HG03354 (cell line): ENCODE data around the gene EEF1A2.
A peak's percentile ranks its signal among the peaks of the same experiment; 100 is the strongest.

Experiments
- ATAC-seq: cut with Tn5 transposase; IDR thresholded peaks from one replicate; pipeline ENCODE4 v1.9.1; 2021; ENCODE audit warnings: mild to moderate bottlenecking; ENCODE audit not compliant: unreplicated experiment, poor library complexity, severe bottlenecking

EEF1A2 gene

GRCh38 chr20:63537525-63538203, 38.8 kb upstream of the EEF1A2 start:
- peak; percentile 84 for ATAC-seq

DNA sequence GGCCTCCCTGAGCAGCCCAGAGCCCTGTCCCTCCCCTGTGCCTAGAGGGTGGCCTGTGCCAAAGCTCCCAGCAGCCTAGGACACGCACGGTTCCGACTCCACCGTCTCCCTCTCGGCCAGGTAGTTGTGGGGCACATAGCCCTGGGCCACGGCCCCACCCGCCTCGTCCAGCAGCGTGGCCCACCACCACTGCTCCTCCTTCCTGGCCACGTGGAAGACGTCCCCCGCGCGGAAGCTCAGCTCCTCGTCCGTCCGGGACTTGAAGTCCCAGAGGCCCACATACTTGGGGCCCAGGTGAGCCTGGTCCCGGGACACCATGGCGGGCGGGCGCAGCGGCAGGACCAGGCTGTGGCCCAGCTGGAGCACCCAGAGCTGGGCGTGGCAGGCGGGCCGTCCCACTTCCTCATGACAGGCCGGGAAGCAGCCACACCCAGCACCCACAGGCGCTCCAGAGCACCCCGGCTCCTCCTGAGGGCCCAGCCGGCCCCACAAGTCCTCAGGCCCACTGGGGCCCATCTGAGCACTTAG, 38.2 kb upstream of the EEF1A2 start, which contains the start of gene PTK6:
TSS of gene PTK6 (minus strand) at position 380 of the 528 bp plus-strand sequence. CDS start at position 318, 62 bp downstream.
- peak; percentile 8 for ATAC-seq

- ATAC-seq, result no peak
These were observed 37.5 kb upstream of the EEF1A2 start for GRCh38 chr20:63536241-63536977.

GRCh38 chr20:63534831-63535651, 36.2 kb upstream of the EEF1A2 start:
- ATAC-seq, result no peak

- ATAC-seq, result no peak
These were observed 35.5 kb upstream of the EEF1A2 start for GRCh38 chr20:63534427-63534830.

DNA sequence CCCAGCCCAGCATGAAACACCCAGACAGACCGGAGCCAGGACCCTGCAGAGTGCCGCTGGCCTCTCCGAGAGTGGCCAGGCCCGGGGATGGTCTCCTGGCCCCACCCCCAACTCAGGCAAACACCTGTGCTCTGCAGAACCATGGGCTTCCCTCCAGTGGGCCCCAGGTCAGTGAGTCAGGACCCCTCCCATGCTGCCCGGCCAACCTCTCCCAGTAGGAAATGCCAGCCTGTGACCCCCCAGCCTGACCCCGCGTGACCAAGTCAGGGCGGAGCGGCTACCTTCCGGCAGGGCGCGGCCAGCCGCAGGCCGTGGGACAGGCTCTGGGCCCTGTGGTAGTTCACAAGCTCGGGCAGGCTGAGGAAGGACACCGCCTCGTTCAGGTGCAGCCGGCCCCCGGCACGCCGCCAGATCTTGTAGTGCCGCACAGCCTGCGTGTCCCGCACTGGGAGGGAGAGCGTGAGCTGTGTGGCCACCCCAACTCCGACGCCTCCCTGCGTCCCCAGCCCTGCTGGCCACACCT, 35.0 kb upstream of the EEF1A2 start:
- ATAC-seq, result no peak

DNA sequence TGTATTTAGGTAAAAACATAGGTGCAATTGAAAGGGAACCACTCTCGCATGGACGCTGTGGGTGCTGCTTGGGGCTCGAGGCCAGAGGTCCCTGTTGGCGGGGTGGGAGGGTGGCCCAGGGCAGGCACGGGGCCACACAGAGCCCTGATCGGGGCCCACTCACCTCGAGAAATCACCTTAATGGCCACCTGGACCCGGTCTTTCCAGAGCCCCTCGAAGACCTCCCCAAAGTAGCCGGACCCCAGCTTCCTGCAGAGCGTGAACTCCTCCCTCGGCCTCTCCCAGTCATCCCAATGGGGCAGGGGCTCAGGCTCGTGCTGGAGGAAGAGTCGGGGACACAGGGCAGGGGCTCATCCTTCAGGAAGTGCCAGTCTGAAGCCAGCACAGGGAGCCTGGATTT, 34.5 kb upstream of the EEF1A2 start:
- ATAC-seq, result no peak

DNA sequence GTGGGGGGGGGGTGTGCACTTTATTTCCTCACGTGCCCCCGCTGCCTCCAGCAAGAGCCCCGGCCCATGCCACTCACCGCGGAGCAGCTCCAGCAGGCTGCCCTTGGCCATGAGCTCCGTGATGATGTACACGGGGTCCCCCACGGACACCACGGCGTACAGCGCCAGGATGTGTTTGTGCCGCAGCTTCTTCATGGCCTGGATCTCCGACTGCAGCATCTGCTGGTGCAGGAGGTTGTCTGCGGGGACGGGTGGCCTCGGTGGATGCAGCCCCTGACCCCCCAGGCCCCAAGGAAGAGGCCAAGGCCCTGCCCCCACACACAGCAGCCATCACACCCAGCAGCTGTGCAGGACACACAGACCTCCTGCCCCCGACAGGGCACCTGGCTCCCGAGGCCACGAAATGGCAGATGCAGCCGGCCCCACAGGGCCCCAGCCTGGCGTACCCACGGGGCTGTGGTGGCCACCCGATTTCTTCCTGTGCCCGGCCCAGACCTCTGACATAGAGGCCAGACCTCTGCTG, 33.6 kb upstream of the EEF1A2 start:
- ATAC-seq, result no peak

DNA sequence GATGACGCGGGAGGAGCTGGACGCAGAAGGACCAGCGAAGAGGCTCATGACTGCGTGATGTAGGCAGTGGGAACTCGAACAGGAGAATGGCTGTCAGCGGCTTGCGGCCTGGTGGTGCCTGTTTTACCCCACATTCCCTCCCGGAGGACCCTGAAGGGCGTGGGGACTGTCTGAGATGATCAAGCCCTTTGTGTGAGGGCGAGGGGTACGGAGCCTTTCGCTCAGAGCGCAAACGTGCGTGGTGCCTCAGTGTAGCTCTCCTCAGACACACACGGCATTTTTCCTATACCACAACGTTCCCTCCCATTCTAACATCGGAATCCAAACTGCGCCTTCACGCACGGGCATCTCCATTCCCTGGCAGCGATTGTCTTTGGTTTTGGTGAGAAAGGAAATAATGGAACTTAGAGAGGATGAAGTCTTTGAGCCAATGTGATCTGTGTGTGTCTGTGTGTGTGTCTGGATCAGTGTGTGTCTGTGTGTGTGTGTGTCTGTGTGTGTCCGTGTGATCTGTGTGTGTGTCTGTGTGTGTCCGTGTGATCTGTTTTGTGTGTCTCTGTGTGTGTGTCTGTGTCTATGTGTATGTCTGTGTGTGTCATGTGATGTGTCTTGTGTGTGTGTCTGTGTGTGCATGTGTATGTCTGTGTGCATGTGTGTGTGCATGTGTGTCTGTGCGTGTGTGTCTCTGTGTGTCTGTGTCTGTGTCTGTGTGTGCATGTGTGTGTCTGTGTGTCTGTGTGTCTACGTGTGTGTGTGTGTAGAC, 33.0 kb upstream of the EEF1A2 start:
- ATAC-seq, result no peak

GRCh38 chr20:63530788-63531160, 31.9 kb upstream of the EEF1A2 start:
- no peak for ATAC-seq

DNA sequence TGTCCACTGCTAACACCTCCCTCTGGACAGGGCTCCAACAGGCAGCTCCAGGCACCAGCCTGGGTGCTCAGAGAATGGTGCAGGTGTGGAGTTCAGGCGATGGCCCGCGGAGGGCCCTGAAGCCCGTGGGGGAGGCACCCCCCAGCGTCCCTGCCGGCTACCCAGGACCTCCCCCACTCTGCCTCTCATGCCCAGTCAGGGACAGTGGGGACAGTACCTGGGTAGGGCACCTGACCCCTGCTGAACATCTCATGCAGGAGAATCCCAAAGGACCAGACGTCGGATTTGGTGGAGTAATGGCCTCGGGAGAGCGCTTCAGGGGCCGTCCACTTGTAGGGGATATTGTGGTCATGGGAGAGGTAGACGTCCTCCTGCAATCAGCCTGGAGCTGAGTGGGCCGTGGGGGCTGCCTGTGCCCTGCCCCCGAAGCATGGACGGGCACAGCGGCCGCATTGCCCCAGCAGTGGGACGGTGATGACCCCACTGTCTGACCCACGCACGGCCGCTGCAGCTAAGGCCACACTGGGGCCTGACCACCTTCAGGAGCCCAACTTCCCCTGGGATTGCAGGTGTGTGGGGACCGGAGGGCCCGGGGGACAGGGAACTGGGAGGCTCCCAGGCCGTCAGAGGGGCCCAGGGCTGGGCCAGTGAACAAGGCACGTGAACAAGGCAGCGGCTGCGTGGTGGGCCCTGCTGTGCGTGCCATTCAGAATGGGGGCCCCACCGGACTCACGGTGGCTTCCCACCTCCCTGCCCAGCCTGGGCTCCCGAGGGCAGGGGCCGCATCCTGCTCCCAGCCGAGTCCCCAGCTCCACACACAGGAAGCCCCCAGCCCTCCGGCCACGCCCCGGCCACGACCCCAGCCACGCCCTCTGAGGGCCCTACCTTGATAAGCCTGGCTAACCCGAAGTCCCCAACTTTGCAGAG, 31.2 kb upstream of the EEF1A2 start:
- no peak for ATAC-seq

DNA sequence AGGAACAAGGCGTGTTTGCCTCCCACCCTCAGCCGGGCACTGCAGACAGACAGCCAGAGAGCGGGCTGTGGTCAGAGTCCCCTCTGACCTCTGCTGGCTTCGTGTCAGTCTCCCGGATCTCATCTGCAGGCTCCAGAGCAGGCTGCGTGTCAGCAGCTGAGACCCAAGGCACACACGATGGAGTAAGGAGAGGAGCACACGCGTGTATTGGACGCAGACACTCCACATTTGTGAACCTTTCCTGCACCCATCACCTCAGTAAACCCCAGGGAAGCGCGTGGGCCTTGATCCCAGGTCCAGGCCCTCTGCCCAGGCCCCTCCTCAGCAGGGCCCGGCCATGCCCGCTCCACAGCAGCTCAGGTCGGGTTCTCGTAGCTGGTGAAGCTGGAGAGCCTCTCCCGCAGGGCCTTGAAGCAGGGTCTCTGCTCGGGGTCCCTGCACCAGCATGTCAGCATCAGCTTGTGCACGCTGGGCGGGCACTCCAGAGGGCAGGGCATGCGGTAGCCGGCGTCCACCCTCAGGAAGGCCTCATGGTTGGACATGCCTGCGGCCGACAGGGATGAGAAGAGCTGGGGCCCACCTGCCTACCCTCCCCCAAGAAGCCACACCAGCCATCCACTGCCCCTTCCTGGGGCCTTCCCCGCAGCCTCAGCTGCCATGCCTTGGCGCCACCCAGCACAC, 30.4 kb upstream of the EEF1A2 start:
- ATAC-seq, result no peak

- no peak for ATAC-seq
These were observed 28.3 kb upstream of the EEF1A2 start for GRCh38 chr20:63527184-63527583.

GRCh38 chr20:63525971-63526370, 27.1 kb upstream of the EEF1A2 start:
- no peak for ATAC-seq

DNA sequence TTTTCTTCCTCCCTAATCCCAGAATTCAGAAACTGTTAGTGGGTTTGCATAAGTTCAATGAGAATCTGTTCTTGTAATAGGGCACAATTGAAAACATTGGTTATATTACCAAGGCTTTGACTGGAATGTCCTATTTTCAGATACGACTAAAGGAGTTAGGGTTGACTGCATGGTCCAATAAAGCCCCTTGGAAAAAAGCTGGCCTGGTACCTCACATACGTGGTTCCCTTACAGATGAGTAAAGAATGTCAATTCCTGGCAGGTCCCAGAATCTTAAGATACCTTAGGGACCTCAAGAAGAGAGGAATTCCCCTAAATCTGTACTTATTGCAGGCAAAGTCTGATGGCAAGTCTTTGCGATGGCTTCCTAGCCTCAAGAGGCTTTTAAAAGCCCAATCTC, 26.3 kb upstream of the EEF1A2 start:
- no peak for ATAC-seq

- no peak for ATAC-seq
These were observed 24.2 kb upstream of the EEF1A2 start for GRCh38 chr20:63522981-63523611.
